ENCODE data around the gene TCHHL1. TPM values are rescaled to one million over a fixed set of nuclear protein-coding genes. Genes with fewer than 3 reads are reported as not detected.

Gene TCHHL1
- total RNA-seq, 2 donors from 2014 or later: not detected

GRCh38 chr1:152044386-152044785 is 44.5 kb downstream of the TCHHL1 start:
- H3K4me3 Mint-ChIP-seq: no peak overlapping the region
- no peaks in the 10 kb centered on the region for H3K9me3 Mint-ChIP-seq
- H3K27ac Mint-ChIP-seq: no peak overlapping the region
- H3K36me3 Mint-ChIP-seq (ENCODE audit: insufficient read depth in 2 of 2): no peaks in the 10 kb centered on the region
- ATAC-seq (replicated peaks in 1 of 2) (no peak), DNase-seq (no peak)
- no peaks in the 10 kb centered on the region for H3K27me3 Mint-ChIP-seq (ENCODE audit: low read depth)
- peaks cover 26% of the 10 kb centered on the region for H3K4me1 Mint-ChIP-seq (ENCODE audit: low read depth)

GRCh38 chr1:152043870-152044269 is 45.0 kb downstream of the TCHHL1 start:
- Mint-ChIP-seq H3K4me3 (no peak overlapping the region), H3K27me3 (ENCODE audit: low read depth) (no peaks in the 10 kb centered on the region), H3K36me3 (ENCODE audit: insufficient read depth in 2 of 2) (no peaks in the 10 kb centered on the region), H3K4me1 (ENCODE audit: low read depth) (peaks cover 24% of the 10 kb centered on the region), H3K27ac (no peak overlapping the region), H3K9me3 (no peaks in the 10 kb centered on the region)
- DNase-seq (no peak), ATAC-seq (replicated peaks in 1 of 2) (no peak)

GRCh38 chr1:152042030-152042429 is 46.8 kb downstream of the TCHHL1 start:
- Mint-ChIP-seq H3K27me3 (ENCODE audit: low read depth) (no peaks in the 10 kb centered on the region), H3K4me3 (no peak overlapping the region), H3K9me3 (no peaks in the 10 kb centered on the region), H3K36me3 (ENCODE audit: insufficient read depth in 2 of 2) (no peaks in the 10 kb centered on the region), H3K27ac (no peak overlapping the region), H3K4me1 (ENCODE audit: low read depth) (peaks cover 10% of the 10 kb centered on the region)
- ATAC-seq (replicated peaks in 1 of 2) (no peak), DNase-seq (no peak)

GRCh38 chr1:152039886-152040285 is 49.0 kb downstream of the TCHHL1 start:
- no peak for DNase-seq
- Mint-ChIP-seq H3K4me3 (no peak overlapping the region), H3K9me3 (no peaks in the 10 kb centered on the region), H3K27me3 (ENCODE audit: low read depth) (no peaks in the 10 kb centered on the region), H3K27ac (no peak overlapping the region), H3K4me1 (ENCODE audit: low read depth) (peaks cover 12% of the 10 kb centered on the region), H3K36me3 (ENCODE audit: insufficient read depth in 2 of 2) (peaks cover 9 to 14% of the 10 kb centered on the region in 2 donors)
- no peak for ATAC-seq (replicated peaks in 1 of 2)

- peaks cover 9 to 14% of the 10 kb centered on the region in 2 donors for H3K36me3 Mint-ChIP-seq (ENCODE audit: insufficient read depth in 2 of 2)
- no peak overlapping the region for H3K27ac Mint-ChIP-seq
- DNase-seq: no peak
- no peak overlapping the region for H3K4me3 Mint-ChIP-seq
- H3K9me3 Mint-ChIP-seq: no peaks in the 10 kb centered on the region
- no peaks in the 10 kb centered on the region for H3K27me3 Mint-ChIP-seq (ENCODE audit: low read depth)
- ATAC-seq (replicated peaks in 1 of 2): no peak
- peaks cover 15% of the 10 kb centered on the region for H3K4me1 Mint-ChIP-seq (ENCODE audit: low read depth)
Observed at GRCh38 chr1:152039461-152039860, 49.4 kb downstream of the TCHHL1 start.

- Mint-ChIP-seq H3K36me3 (ENCODE audit: insufficient read depth in 2 of 2) (peaks cover 9 to 15% of the 10 kb centered on the region in 2 donors), H3K9me3 (no peaks in the 10 kb centered on the region), H3K27me3 (ENCODE audit: low read depth) (no peaks in the 10 kb centered on the region), H3K4me3 (no peak overlapping the region), H3K4me1 (ENCODE audit: low read depth) (peaks cover 21% of the 10 kb centered on the region), H3K27ac (no peak overlapping the region)
- DNase-seq: no peak
- no peak for ATAC-seq (replicated peaks in 1 of 2)
Observed at GRCh38 chr1:152038871-152039270, 50.0 kb downstream of the TCHHL1 start.

GRCh38 chr1:152036267-152037216 is 52.3 kb downstream of the TCHHL1 start, which contains the start of gene S100A11:
Gene S100A11, minus strand, starts transcription at chr1:152037004. Its CDS starts 89 bp downstream, at chr1:152036915.
- Mint-ChIP-seq H3K27me3 (ENCODE audit: low read depth) (no peaks in the 10 kb centered on the region), H3K36me3 (ENCODE audit: insufficient read depth in 2 of 2) (peaks cover 17 to 32% of the 10 kb centered on the region in 2 donors), H3K27ac (peak within 1 kb of the TSS; percentile 99), H3K9me3 (no peaks in the 10 kb centered on the region), H3K4me3 (peak within 1 kb of the TSS; percentile 96 to 99), H3K4me1 (ENCODE audit: low read depth) (peaks cover 36% of the 10 kb centered on the region)
- ATAC-seq (replicated peaks in 1 of 2) (peak; percentile 81 to 84), DNase-seq (peak; percentile 89 to 90)

GRCh38 chr1:152035539-152036266 is 53.2 kb downstream of the TCHHL1 start:
- no peak for ATAC-seq (replicated peaks in 1 of 2)
- Mint-ChIP-seq H3K4me1 (ENCODE audit: low read depth) (peaks cover 39% of the 10 kb centered on the region), H3K27me3 (ENCODE audit: low read depth) (no peaks in the 10 kb centered on the region), H3K27ac (peak overlapping the region; percentile 99), H3K9me3 (peaks cover 0 to under 1% of the 10 kb centered on the region in 2 donors), H3K36me3 (ENCODE audit: insufficient read depth in 2 of 2) (peaks cover 18 to 37% of the 10 kb centered on the region in 2 donors), H3K4me3 (peak overlapping the region; percentile 96 to 99)
- peak in 1 of 2 donors; percentile 20 for DNase-seq

- H3K27ac Mint-ChIP-seq: peak overlapping the region; percentile 99
- peaks cover 47% of the 10 kb centered on the region for H3K4me1 Mint-ChIP-seq (ENCODE audit: low read depth)
- H3K27me3 Mint-ChIP-seq (ENCODE audit: low read depth): no peaks in the 10 kb centered on the region
- ATAC-seq (replicated peaks in 1 of 2): peak; percentile 76 to 83
- peak overlapping the region; percentile 96 to 99 for H3K4me3 Mint-ChIP-seq
- peak; percentile 75 to 80 for DNase-seq
- H3K36me3 Mint-ChIP-seq (ENCODE audit: insufficient read depth in 2 of 2): peaks cover 23 to 41% of the 10 kb centered on the region in 2 donors
- H3K9me3 Mint-ChIP-seq: peaks cover 0 to 2% of the 10 kb centered on the region in 2 donors
Observed at GRCh38 chr1:152034654-152035538, 54.0 kb downstream of the TCHHL1 start.

GRCh38 chr1:152034324-152034653 is 54.6 kb downstream of the TCHHL1 start:
- Mint-ChIP-seq H3K4me3 (peak overlapping the region; percentile 96 to 99), H3K4me1 (ENCODE audit: low read depth) (peaks cover 53% of the 10 kb centered on the region), H3K36me3 (ENCODE audit: insufficient read depth in 2 of 2) (peaks cover 25 to 44% of the 10 kb centered on the region in 2 donors), H3K27me3 (ENCODE audit: low read depth) (no peaks in the 10 kb centered on the region), H3K9me3 (peaks cover 0 to 3% of the 10 kb centered on the region in 2 donors), H3K27ac (peak overlapping the region; percentile 99)
- ATAC-seq (replicated peaks in 1 of 2) (no peak), DNase-seq (no peak)

All from activated T-cell treated with anti-CD3 and anti-CD28 coated beads, Interleukin-2, amount 50 U/mL, for 72 hours (primary cell).